ENCODE results near the gene GPR68.

The GPR68 gene

DNA sequence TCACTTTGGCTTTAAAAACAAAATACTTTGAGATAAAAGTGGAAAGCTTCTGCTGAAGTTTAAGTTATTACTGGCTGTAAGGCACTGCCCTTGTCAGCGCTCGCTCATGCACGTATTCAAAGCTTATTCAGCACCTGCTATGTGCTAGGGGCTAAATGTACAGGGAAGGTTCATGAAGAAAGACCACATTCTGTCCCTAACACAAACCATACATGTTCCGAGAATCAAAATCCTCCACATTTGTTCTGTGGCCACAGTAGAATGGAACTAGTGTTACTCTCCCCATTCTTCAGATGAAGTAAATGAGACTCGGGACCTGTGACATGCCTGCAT lies 33.8 kb upstream of the GPR68 start:
- no peaks in the 10 kb centered on the region for H4K20me1 ChIP-seq (ENCODE audit: insufficient read depth, low read length)
- H3K36me3 ChIP-seq (replicated peaks; ENCODE audit: low read depth, low read length) = peaks cover 75% of the 10 kb centered on the region
- H3K9ac ChIP-seq (ENCODE audit: low read length) = no peak overlapping the region
- no peak overlapping the region for H2AFZ ChIP-seq (ENCODE audit: low read depth, low read length)
- no peak overlapping the region for H3K27ac ChIP-seq (ENCODE audit: low read length)
- no peak overlapping the region for H3K4me2 ChIP-seq (ENCODE audit: low read length)
- H3K4me3 ChIP-seq (ENCODE audit: low read length) = no peak overlapping the region
- H3K27me3 ChIP-seq (ENCODE audit: low read depth, low read length) = no peaks in the 10 kb centered on the region
- TF ChIP-seq, protein P1, sequence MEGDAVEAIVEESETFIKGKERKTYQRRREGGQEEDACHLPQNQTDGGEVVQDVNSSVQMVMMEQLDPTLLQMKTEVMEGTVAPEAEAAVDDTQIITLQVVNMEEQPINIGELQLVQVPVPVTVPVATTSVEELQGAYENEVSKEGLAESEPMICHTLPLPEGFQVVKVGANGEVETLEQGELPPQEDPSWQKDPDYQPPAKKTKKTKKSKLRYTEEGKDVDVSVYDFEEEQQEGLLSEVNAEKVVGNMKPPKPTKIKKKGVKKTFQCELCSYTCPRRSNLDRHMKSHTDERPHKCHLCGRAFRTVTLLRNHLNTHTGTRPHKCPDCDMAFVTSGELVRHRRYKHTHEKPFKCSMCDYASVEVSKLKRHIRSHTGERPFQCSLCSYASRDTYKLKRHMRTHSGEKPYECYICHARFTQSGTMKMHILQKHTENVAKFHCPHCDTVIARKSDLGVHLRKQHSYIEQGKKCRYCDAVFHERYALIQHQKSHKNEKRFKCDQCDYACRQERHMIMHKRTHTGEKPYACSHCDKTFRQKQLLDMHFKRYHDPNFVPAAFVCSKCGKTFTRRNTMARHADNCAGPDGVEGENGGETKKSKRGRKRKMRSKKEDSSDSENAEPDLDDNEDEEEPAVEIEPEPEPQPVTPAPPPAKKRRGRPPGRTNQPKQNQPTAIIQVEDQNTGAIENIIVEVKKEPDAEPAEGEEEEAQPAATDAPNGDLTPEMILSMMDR (IDR thresholded peaks at IDR 0.05; ENCODE audit: low read depth, low read length) = no peak
- TF ChIP-seq EZH2phosphoT487 (IDR thresholded peaks at IDR 0.05; ENCODE audit: low read depth) = no peak
- H3K9me3 ChIP-seq (ENCODE audit: insufficient read depth, low read length) = no peaks in the 10 kb centered on the region
- no peaks in the 10 kb centered on the region; the same call in 1 of the 2 replicates for H3K79me2 ChIP-seq (ENCODE audit: low read length)
- no peaks in the 10 kb centered on the region for H3K4me1 ChIP-seq (ENCODE audit: low read length)

GRCh38 chr14:91277546-91278382 lies 33.3 kb upstream of the GPR68 start:
- no peak overlapping the region for H3K4me2 ChIP-seq (ENCODE audit: low read length)
- no peaks in the 10 kb centered on the region for H4K20me1 ChIP-seq (ENCODE audit: insufficient read depth, low read length)
- no peaks in the 10 kb centered on the region for H3K4me1 ChIP-seq (ENCODE audit: low read length)
- no peak overlapping the region for H2AFZ ChIP-seq (ENCODE audit: low read depth, low read length)
- TF ChIP-seq, protein P1 (IDR thresholded peaks at IDR 0.05; ENCODE audit: low read depth, low read length) = no peak
- TF ChIP-seq EZH2phosphoT487 (IDR thresholded peaks at IDR 0.05; ENCODE audit: low read depth) = no peak
- no peaks in the 10 kb centered on the region for H3K9me3 ChIP-seq (ENCODE audit: insufficient read depth, low read length)
- no peak overlapping the region for H3K27ac ChIP-seq (ENCODE audit: low read length)
- H3K27me3 ChIP-seq (ENCODE audit: low read depth, low read length) = no peaks in the 10 kb centered on the region
- no peaks in the 10 kb centered on the region; the same call in 1 of the 2 replicates for H3K79me2 ChIP-seq (ENCODE audit: low read length)
- H3K36me3 ChIP-seq (replicated peaks; ENCODE audit: low read depth, low read length) = peaks cover 70% of the 10 kb centered on the region
- no peak overlapping the region for H3K9ac ChIP-seq (ENCODE audit: low read length)
- H3K4me3 ChIP-seq (ENCODE audit: low read length) = no peak overlapping the region

DNA sequence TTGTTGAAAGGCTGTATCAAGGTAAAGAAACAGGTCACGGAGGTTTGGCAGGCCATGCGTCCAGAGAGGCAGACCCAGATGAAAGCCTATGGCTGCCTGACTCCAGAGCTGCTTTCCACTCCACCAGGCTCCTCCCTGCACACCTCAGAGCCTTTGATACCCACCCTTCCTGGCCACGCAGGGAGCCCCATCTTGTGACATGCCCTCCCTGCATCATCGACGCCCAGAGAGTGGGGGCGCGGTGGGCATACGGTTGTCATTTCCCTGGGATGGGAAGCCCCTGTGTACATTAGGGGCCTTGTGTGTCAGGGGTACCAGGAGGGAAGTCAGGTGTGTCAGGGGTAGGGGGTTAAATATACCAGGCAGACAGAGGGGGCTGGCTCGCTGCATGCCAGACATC lies 30.3 kb upstream of the GPR68 start:
- Histone ChIP-seq H2AFZ (ENCODE audit: low read depth, low read length) (no peak overlapping the region), H3K4me2 (ENCODE audit: low read length) (no peak overlapping the region), H3K79me2 (ENCODE audit: low read length) (no peaks in the 10 kb centered on the region; the same call in 1 of the 2 replicates), H3K36me3 (replicated peaks; ENCODE audit: low read depth, low read length) (peaks cover 52% of the 10 kb centered on the region), H3K27me3 (ENCODE audit: low read depth, low read length) (no peaks in the 10 kb centered on the region), H3K27ac (ENCODE audit: low read length) (no peak overlapping the region), H3K4me1 (ENCODE audit: low read length) (no peaks in the 10 kb centered on the region), H4K20me1 (ENCODE audit: insufficient read depth, low read length) (no peaks in the 10 kb centered on the region), H3K4me3 (ENCODE audit: low read length) (no peak overlapping the region), H3K9me3 (ENCODE audit: insufficient read depth, low read length) (no peaks in the 10 kb centered on the region), H3K9ac (ENCODE audit: low read length) (no peak overlapping the region)
- TF ChIP-seq, protein P1 (IDR thresholded peaks at IDR 0.05; ENCODE audit: low read depth, low read length) = no peak
- TF ChIP-seq EZH2phosphoT487 (IDR thresholded peaks at IDR 0.05; ENCODE audit: low read depth) = no peak

GRCh38 chr14:91273885-91274273 lies 29.4 kb upstream of the GPR68 start:
- Histone ChIP-seq H3K4me1 (ENCODE audit: low read length) (no peaks in the 10 kb centered on the region), H3K9me3 (ENCODE audit: insufficient read depth, low read length) (no peaks in the 10 kb centered on the region), H4K20me1 (ENCODE audit: insufficient read depth, low read length) (no peaks in the 10 kb centered on the region), H2AFZ (ENCODE audit: low read depth, low read length) (no peak overlapping the region), H3K4me3 (ENCODE audit: low read length) (no peak overlapping the region), H3K79me2 (ENCODE audit: low read length) (no peaks in the 10 kb centered on the region), H3K4me2 (ENCODE audit: low read length) (no peak overlapping the region), H3K27me3 (ENCODE audit: low read depth, low read length) (no peaks in the 10 kb centered on the region), H3K27ac (ENCODE audit: low read length) (no peak overlapping the region), H3K36me3 (replicated peaks; ENCODE audit: low read depth, low read length) (peaks cover 46% of the 10 kb centered on the region), H3K9ac (ENCODE audit: low read length) (no peak overlapping the region)
- no peak for TF ChIP-seq EZH2phosphoT487 (IDR thresholded peaks at IDR 0.05; ENCODE audit: low read depth)
- TF ChIP-seq, protein P1 (IDR thresholded peaks at IDR 0.05; ENCODE audit: low read depth, low read length) = no peak

Data from OCI-LY3 (cell line).